AG04450 (cell line): ENCODE results near the gene ZNF385C. TPM values are rescaled to one million over a fixed set of nuclear protein-coding genes. Genes with fewer than 3 reads are reported as not detected.

ENCODE experiments used
- CTCF ChIA-PET: fragments of 300-600, 350-600 bp; formaldehyde crosslinking; extraction: SDS; loops from one replicate; lab custom pipeline; 2022; ENCODE audit warnings: antibody characterized with exemption, inconsistent platforms; lab: Charles Lee
- POLR2A ChIA-PET: fragments of 350-600 bp; formaldehyde crosslinking; extraction: SDS; loops from one replicate; lab custom pipeline; 2021; ENCODE audit warnings: antibody characterized with exemption, inconsistent platforms; lab: Yijun Ruan, JAX
- DNase-seq: peaks from one replicate; pipeline ENCODE4 v3.0.0-alpha.2; 2011; ENCODE audit warnings: low read depth, low spot score
- H3K27ac ChIP-seq: one replicate; pipeline ENCODE4 v1.5.1; 2012; ENCODE audit warnings: low read depth, low read length, control low read depth
- H3K27me3 ChIP-seq: one replicate; pipeline ENCODE4 v1.6.0; 2012; ENCODE audit warnings: low read length; ENCODE audit not compliant: control insufficient read depth, insufficient read depth
- H3K4me3 ChIP-seq: 2 replicates; pipeline ENCODE4 v1.5.1; 2011; ENCODE audit warnings: mild to moderate bottlenecking, low read depth, low read length, control low read depth
- H3K9me3 ChIP-seq: 2 replicates; pipeline ENCODE4 v1.5.1; 2012; ENCODE audit warnings: low read length; ENCODE audit not compliant: control insufficient read depth, insufficient read depth
- polyA plus RNA-seq: library from polyadenylated mRNA; depleted of rRNA; stranded (reverse); fragments of >200 nt; gene quantifications from 2 replicates; pipeline ENCODE4 v1.2.3, GENCODE V29; 2011
- TF ChIP-seq, protein P1 (sequence below): IDR thresholded peaks from 2 replicates; pipeline ENCODE4 v1.5.1; 2011; ENCODE audit warnings: low read depth, low read length, control low read depth, inconsistent platforms

The ZNF385C gene
- polyA plus RNA-seq, 1 experiment: not detected

DNA sequence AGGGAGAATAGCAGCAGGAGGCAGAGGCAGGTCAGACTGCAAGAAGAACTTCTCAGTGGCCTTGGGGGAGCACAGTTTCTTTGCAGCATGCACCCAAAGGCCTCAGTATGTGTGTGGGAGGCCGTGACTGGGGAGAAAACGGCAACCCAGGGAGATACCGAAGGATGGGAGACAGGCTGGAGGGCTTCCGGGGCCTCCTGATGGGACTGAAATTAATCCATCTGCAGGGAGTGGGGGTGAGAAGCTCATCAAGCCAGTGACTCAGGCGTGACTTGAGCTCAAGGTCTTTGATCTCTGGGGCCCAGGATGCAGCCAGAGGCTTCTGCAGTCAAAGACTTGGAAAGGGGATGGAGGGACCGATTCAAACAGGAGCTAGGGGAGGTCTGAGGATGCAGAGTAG lies 42.8 kb downstream of the ZNF385C start:
- ChIA-PET CTCF (interaction anchor here (0.6 to 2.9 kb wide), 5 partner anchors 10 to 217 kb away, joined by 3 to 12 read pairs (median 3); partner anchors contain the start of gene NKIRAS2), POLR2A (interaction anchor here (0.9 kb wide), 1 partner anchor 9 kb away, joined by 3 read pairs; no protein-coding TSS in a partner anchor)
- 0 out of 2 replicates have a peak, but pooled peaks cover 4% of the 10 kb centered on the region for H3K9me3 ChIP-seq
- no peak overlapping the region for H3K4me3 ChIP-seq
- no peak overlapping the region for H3K27ac ChIP-seq
- TF ChIP-seq, protein P1, sequence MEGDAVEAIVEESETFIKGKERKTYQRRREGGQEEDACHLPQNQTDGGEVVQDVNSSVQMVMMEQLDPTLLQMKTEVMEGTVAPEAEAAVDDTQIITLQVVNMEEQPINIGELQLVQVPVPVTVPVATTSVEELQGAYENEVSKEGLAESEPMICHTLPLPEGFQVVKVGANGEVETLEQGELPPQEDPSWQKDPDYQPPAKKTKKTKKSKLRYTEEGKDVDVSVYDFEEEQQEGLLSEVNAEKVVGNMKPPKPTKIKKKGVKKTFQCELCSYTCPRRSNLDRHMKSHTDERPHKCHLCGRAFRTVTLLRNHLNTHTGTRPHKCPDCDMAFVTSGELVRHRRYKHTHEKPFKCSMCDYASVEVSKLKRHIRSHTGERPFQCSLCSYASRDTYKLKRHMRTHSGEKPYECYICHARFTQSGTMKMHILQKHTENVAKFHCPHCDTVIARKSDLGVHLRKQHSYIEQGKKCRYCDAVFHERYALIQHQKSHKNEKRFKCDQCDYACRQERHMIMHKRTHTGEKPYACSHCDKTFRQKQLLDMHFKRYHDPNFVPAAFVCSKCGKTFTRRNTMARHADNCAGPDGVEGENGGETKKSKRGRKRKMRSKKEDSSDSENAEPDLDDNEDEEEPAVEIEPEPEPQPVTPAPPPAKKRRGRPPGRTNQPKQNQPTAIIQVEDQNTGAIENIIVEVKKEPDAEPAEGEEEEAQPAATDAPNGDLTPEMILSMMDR: no peak
- no peak for DNase-seq
- H3K27me3 ChIP-seq: peaks cover 74% of the 10 kb centered on the region

DNA sequence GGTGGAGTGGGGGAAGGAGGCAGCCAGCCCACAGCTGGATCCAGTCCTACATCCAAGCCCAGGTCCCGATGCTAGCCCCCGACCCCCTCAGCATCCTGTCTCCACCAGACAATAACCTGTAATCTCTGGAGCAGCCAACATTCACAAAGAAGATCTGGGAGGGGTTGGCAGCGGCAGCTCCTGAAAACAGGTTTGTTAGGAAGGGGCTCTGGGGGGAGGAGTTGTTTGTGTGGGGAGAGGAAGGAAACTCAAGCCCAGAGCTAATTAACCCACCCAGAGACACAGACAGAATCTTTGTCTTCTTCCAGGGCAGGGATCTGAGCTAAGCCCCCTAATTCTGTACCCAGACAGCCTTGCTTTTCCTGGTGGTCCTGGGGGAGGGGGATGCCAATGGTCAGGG lies 43.2 kb downstream of the ZNF385C start:
- TF ChIP-seq, protein P1: no peak
- 0 out of 2 replicates have a peak, but pooled peaks cover 4% of the 10 kb centered on the region for H3K9me3 ChIP-seq
- H3K4me3 ChIP-seq: no peak overlapping the region
- ChIA-PET POLR2A (interaction anchor here (0.9 kb wide), 1 partner anchor 9 kb away, joined by 3 read pairs; no protein-coding TSS in a partner anchor), CTCF (interaction anchor here (1.0 to 2.9 kb wide), 4 partner anchors 11 to 46 kb away, joined by 3 to 12 read pairs (median 4); partner anchors contain the start of gene NKIRAS2)
- no peak for DNase-seq
- peaks cover 72% of the 10 kb centered on the region for H3K27me3 ChIP-seq
- H3K27ac ChIP-seq: no peak overlapping the region

DNA sequence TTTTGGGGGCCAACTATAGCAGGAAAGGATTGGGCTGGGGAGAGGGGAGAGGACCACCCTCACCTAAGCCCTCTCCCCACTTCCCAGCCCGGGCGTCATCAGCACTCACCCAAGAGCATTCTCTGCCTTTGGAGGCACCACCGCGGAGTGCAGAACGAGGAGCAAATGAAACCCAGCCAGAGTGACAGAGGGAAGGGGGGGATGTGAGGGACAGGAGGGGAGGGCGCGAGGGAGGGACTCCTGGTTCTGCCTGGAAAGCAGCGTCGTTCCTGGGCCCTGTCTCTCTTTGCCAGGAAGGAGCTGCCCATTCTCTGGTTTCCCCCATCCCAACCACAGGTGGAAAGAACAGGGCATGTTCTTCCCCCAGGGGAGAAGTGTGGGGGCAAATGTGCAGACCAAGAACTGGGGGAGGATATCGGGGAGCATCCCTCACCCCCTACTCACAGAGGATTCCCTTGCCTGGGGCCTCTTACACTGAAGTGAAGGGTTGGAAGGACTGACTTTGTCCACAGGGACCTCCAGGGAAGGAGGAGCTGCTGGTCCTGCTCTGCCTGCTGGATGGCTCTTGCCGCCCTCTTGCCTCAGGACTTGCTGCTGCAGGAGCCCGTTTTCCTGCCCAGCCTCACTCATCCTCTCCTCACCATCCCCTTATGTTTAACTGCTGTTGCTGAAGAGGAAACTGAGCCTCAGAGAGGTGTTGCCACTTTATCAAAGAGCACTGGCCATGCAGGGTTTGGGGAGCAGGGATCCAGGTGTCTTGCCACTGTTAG lies 44.4 kb downstream of the ZNF385C start:
- POLR2A ChIA-PET: interaction anchor here (0.6 kb wide), 1 partner anchor 67 kb away, joined by 5 read pairs; no protein-coding TSS in a partner anchor
- no peak for DNase-seq
- Histone ChIP-seq H3K27ac (no peak overlapping the region), H3K27me3 (peaks cover 75% of the 10 kb centered on the region), H3K4me3 (no peak overlapping the region), H3K9me3 (0 out of 2 replicates have a peak, but pooled peaks cover 4% of the 10 kb centered on the region)
- CTCF ChIA-PET: interaction anchor here (1.0 to 2.9 kb wide), 3 partner anchors 12 to 48 kb away, joined by 3 to 12 read pairs (median 5); no protein-coding TSS in a partner anchor
- TF ChIP-seq, protein P1: no peak

DNA sequence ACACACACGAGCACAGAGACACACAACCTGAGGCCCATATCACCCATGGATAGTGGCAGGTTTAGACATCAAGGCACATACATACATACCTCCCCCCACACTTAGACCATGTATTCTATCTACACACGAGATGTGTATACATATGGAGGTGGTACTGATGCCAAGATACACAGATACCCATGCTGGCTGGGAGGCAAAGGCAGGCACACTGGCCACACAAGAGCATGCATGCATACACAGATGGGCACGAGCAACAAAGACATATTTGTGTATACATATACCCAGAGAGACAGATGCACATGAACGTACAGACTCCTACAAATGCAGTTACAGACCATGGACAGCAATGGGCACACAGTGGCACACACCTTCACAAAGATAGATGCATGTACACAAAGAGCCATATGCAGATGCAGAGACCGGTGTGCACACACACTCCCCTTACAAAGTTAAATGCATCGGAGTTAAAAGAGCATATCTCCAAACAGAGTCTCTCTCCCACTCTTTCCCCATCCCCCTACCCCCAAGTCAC lies 45.9 kb downstream of the ZNF385C start:
- ChIA-PET CTCF (no interaction called here), POLR2A (no interaction called here)
- Histone ChIP-seq H3K4me3 (no peak overlapping the region), H3K27me3 (peaks cover 73% of the 10 kb centered on the region), H3K27ac (no peak overlapping the region), H3K9me3 (0 out of 2 replicates have a peak, but pooled peaks cover 4% of the 10 kb centered on the region)
- no peak for DNase-seq
- TF ChIP-seq, protein P1: no peak
